Astrocyte (in vitro differentiated cells and primary cell): Measurements from ENCODE around the gene AHDC1. TPM values are rescaled to one million over a fixed set of nuclear protein-coding genes. Genes with fewer than 3 reads are reported as not detected.

ENCODE experiments used
- DNase-seq: peaks from one replicate; pipeline ENCODE4 v3.0.0-alpha.2; 2010; ENCODE audit warnings: low read depth
- FAIRE-seq: peaks from 2 replicates; lab custom pipeline; 2011; peaks lifted over from hg19 to GRCh38; lab: Jason Lieb, UNC
- H2AFZ ChIP-seq: 2 replicates; pipeline ENCODE4 v1.6.0; 2012; ENCODE audit warnings: low read depth, low read length, inconsistent platforms
- H3K27ac ChIP-seq: 2 replicates; pipeline ENCODE4 v1.5.1; 2011; ENCODE audit warnings: low read depth, low read length, inconsistent platforms
- H3K27me3 ChIP-seq: 2 replicates; pipeline ENCODE4 v1.6.0; 2011; ENCODE audit warnings: low read length, inconsistent platforms; ENCODE audit not compliant: insufficient read depth
- H3K36me3 ChIP-seq: 2 replicates; pipeline ENCODE4 v1.5.1; 2011; ENCODE audit warnings: low read length, inconsistent platforms; ENCODE audit not compliant: insufficient read depth
- H3K4me1 ChIP-seq: 2 replicates; pipeline ENCODE4 v1.5.1; 2011; ENCODE audit warnings: low read length, inconsistent platforms; ENCODE audit not compliant: insufficient read depth
- H3K4me2 ChIP-seq: 2 replicates; pipeline ENCODE4 v1.6.0; 2012; ENCODE audit warnings: low read length, inconsistent platforms
- H3K4me3 ChIP-seq: 2 replicates; pipeline ENCODE4 v1.5.1; 2011; ENCODE audit warnings: low read depth, mild to moderate bottlenecking, low read length, inconsistent platforms; ENCODE audit not compliant: insufficient read depth
- H3K79me2 ChIP-seq: 2 replicates; pipeline ENCODE4 v1.6.0; 2012; ENCODE audit warnings: mild to moderate bottlenecking, low read length, inconsistent platforms; ENCODE audit not compliant: insufficient read depth
- H3K9ac ChIP-seq: 2 replicates; pipeline ENCODE4 v1.6.0; 2012; ENCODE audit warnings: mild to moderate bottlenecking, low read length, inconsistent platforms
- H3K9me3 ChIP-seq: 2 replicates; pipeline ENCODE4 v1.5.1; 2012; ENCODE audit warnings: low read depth, mild to moderate bottlenecking, low read length, inconsistent platforms; ENCODE audit not compliant: insufficient read depth
- H4K20me1 ChIP-seq: 2 replicates; pipeline ENCODE4 v1.6.0; 2012; ENCODE audit warnings: low read length, inconsistent platforms; ENCODE audit not compliant: insufficient read depth
- H3K27ac Mint-ChIP-seq: one replicate; pipeline ENCODE4 v1.8.0; 2021; ENCODE audit warnings: mild to moderate bottlenecking, mixed read lengths; ENCODE audit not compliant: unreplicated experiment
- H3K27me3 Mint-ChIP-seq: one replicate; pipeline ENCODE4 v1.8.0; 2021; ENCODE audit warnings: low read depth, mixed read lengths; ENCODE audit not compliant: unreplicated experiment
- H3K36me3 Mint-ChIP-seq: one replicate; pipeline ENCODE4 v1.8.0; 2021; ENCODE audit warnings: low read depth, mixed read lengths; ENCODE audit not compliant: unreplicated experiment
- H3K4me1 Mint-ChIP-seq: one replicate; pipeline ENCODE4 v1.8.0; 2021; ENCODE audit warnings: low read depth, mixed read lengths; ENCODE audit not compliant: unreplicated experiment
- H3K4me3 Mint-ChIP-seq: one replicate; pipeline ENCODE4 v1.8.0; 2021; ENCODE audit warnings: mild to moderate bottlenecking, moderate library complexity, mixed read lengths; ENCODE audit not compliant: unreplicated experiment
- H3K9me3 Mint-ChIP-seq: one replicate; pipeline ENCODE4 v1.8.0; 2021; ENCODE audit warnings: mild to moderate bottlenecking, mixed read lengths; ENCODE audit not compliant: unreplicated experiment
- EZH2 ChIP-seq: IDR thresholded peaks from 2 replicates; pipeline ENCODE4 v1.6.1; 2012; ENCODE audit warnings: mild to moderate bottlenecking, low read length, inconsistent platforms; ENCODE audit not compliant: insufficient read depth
- total RNA-seq: library from RNA; stranded (reverse); gene quantifications from 2 replicates; pipeline ENCODE4 v1.2.1, GENCODE V29; 2021
- TF ChIP-seq, protein P1 (sequence below): IDR thresholded peaks from 2 replicates; pipeline ENCODE4 v1.5.1; 2011; ENCODE audit warnings: low read depth, mild to moderate bottlenecking, inconsistent platforms, low read length, moderate library complexity; ENCODE audit not compliant: insufficient read depth

Gene AHDC1
- total RNA-seq, 1 donor from 2014 or later: 75.7 TPM

DNA sequence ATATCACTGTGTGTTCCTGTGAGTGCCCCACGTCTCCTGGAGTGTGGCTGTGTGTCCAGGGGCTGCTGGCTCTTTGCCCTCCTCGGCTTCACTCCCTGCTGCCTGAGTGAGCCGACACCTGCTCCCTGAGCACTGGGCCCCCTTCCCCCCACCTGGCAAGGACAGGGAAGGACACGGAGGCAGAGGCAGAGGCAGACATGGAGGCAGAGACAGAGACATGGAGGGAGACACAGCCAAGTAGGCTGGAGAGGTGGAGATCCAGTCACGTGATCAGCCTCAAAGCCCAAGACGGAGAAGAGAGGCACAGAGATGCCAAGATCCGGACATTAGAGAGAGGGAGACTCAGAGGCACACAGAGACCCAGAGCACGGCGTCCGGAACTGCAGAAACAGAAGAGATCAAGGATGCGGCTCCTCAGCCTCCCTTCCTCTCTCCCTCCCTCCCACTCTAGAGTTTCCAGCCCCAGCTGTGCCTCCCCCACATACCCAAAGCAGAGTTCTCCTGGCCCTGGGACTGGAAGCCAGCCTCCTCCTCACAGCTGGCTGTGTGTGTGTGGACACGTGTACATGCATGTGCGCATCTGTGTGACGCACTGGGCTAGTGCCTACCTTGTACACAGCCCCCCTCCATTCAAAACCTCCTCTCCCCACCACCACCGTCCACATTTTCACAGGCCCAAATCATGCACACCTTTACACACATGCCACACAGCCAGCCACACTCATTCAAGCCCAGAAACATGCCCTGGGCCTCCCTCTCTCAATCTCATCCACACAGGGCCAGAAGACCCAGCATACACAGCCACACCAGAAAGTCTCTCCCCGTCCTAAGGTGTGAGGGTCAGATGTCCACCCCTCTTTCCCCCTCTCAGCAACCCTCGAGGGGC, 74.9 kb downstream of the AHDC1 start:
- DNase-seq: no peak
- FAIRE-seq: peak; percentile 49
- Histone ChIP-seq H3K4me1 (peaks cover 17% of the 10 kb centered on the region), H3K27me3 (peaks cover 3% of the 10 kb centered on the region), H3K9me3 (no peaks in the 10 kb centered on the region), H4K20me1 (peaks cover 10% of the 10 kb centered on the region), H3K9ac (peak overlapping the region; percentile 26), H3K4me2 (peak overlapping the region; percentile 80), H3K27ac (no peak overlapping the region), H3K79me2 (no peaks in the 10 kb centered on the region), H2AFZ (no peak overlapping the region), H3K36me3 (no peaks in the 10 kb centered on the region), H3K4me3 (no peak overlapping the region)
- Mint-ChIP-seq H3K9me3 (peaks cover 3% of the 10 kb centered on the region), H3K36me3 (peaks cover 21% of the 10 kb centered on the region), H3K4me3 (peak overlapping the region; percentile 71), H3K27me3 (no peaks in the 10 kb centered on the region), H3K27ac (peak overlapping the region; percentile 93), H3K4me1 (peaks cover 39% of the 10 kb centered on the region)
- TF ChIP-seq, protein P1, sequence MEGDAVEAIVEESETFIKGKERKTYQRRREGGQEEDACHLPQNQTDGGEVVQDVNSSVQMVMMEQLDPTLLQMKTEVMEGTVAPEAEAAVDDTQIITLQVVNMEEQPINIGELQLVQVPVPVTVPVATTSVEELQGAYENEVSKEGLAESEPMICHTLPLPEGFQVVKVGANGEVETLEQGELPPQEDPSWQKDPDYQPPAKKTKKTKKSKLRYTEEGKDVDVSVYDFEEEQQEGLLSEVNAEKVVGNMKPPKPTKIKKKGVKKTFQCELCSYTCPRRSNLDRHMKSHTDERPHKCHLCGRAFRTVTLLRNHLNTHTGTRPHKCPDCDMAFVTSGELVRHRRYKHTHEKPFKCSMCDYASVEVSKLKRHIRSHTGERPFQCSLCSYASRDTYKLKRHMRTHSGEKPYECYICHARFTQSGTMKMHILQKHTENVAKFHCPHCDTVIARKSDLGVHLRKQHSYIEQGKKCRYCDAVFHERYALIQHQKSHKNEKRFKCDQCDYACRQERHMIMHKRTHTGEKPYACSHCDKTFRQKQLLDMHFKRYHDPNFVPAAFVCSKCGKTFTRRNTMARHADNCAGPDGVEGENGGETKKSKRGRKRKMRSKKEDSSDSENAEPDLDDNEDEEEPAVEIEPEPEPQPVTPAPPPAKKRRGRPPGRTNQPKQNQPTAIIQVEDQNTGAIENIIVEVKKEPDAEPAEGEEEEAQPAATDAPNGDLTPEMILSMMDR: no peak
- no peak for TF ChIP-seq EZH2

DNA sequence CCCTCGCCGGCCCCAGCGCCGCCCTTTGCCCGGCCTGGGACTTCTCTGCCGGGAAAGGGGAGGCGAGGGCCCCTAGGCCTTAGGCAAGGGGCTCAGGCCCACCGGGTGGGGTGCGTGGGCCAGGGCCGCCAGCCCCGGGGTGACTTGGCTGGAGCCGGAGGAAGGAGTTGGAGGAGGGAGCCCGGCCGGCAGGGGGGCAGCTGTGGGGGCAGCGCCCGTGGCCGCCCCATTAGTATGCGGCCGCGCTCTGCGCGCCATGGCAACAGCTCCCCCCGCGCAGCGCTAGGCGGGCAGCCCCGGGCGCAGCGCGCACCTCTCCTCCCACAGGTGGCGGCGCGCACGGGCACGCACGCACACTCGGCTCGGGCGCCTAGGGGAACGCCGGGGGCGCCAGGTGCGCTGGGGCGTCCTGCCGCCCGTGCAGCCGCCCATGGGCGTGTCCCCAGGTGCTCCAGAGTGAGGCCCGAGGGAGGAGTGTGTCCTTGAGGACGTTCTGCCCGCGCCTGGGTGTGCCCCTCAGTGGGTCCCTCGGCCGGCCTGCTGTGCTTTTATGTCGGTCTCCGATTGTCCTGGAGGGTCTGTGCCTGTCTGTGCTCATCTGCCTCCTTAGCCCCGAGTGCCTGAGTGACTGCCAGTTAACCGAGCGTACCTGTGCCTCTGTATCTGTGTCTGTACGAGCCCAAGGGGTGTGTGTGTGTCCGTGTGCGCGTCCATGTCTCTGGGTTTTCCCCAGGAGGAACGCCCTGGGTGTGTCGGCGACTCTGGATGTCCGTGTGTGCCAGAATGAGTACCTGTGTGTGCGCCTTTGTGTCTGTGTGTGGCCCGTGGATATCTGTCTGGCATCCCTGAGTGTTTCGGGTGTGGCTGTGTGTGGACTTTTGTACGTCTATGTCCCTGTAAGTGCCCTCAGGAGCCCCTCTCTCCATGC, 75.8 kb downstream of the AHDC1 start:
- Histone ChIP-seq H3K4me2 (peak overlapping the region; percentile 80), H3K27ac (no peak overlapping the region), H3K4me1 (peaks cover 17% of the 10 kb centered on the region), H3K27me3 (peaks cover 3% of the 10 kb centered on the region), H2AFZ (peak overlapping the region; percentile 39), H3K4me3 (peak overlapping the region; percentile 47), H3K9ac (peak overlapping the region; percentile 26), H3K36me3 (no peaks in the 10 kb centered on the region), H3K9me3 (no peaks in the 10 kb centered on the region), H4K20me1 (peaks cover 10% of the 10 kb centered on the region), H3K79me2 (no peaks in the 10 kb centered on the region)
- H3K4me1 Mint-ChIP-seq: peaks cover 45% of the 10 kb centered on the region
- FAIRE-seq (no peak), DNase-seq (no peak)
- H3K36me3 Mint-ChIP-seq: peaks cover 17% of the 10 kb centered on the region
- H3K4me3 Mint-ChIP-seq: peak overlapping the region; percentile 27
- TF ChIP-seq, protein P1: no peak
- no peak for TF ChIP-seq EZH2
- peak overlapping the region; percentile 93 for H3K27ac Mint-ChIP-seq
- H3K9me3 Mint-ChIP-seq: peaks cover 3% of the 10 kb centered on the region
- no peaks in the 10 kb centered on the region for H3K27me3 Mint-ChIP-seq
